Mononuclear cell (primary cell): ENCODE measurements around the gene FOXC1. TPM values are rescaled to one million over a fixed set of nuclear protein-coding genes. Genes with fewer than 3 reads are reported as not detected.

Experiments
- H3K27me3 ChIP-seq: 2 replicates; pipeline ENCODE4 v1.6.0; 2011; ENCODE audit warnings: low read length, control low read depth; ENCODE audit not compliant: insufficient read depth
- H3K4me1 ChIP-seq: 2 replicates; pipeline ENCODE4 v1.5.1; 2011; ENCODE audit warnings: mild to moderate bottlenecking, low read length, control low read depth; ENCODE audit not compliant: insufficient read depth
- H3K4me3 ChIP-seq: 2 replicates; pipeline ENCODE4 v1.5.1; 2011; ENCODE audit warnings: mild to moderate bottlenecking, low read length, moderate library complexity
- H3K9me3 ChIP-seq: 2 replicates; pipeline ENCODE4 v1.5.1; 2011; ENCODE audit warnings: low read depth, mild to moderate bottlenecking, control low read depth, low read length
- total RNA-seq: library from RNA; depleted of rRNA; stranded (reverse); fragments of >200 nt; gene quantifications from one replicate; pipeline ENCODE4 v1.2.3, GENCODE V29; 2012

The FOXC1 gene
- total RNA-seq, 1 donor: 0.10 TPM

DNA sequence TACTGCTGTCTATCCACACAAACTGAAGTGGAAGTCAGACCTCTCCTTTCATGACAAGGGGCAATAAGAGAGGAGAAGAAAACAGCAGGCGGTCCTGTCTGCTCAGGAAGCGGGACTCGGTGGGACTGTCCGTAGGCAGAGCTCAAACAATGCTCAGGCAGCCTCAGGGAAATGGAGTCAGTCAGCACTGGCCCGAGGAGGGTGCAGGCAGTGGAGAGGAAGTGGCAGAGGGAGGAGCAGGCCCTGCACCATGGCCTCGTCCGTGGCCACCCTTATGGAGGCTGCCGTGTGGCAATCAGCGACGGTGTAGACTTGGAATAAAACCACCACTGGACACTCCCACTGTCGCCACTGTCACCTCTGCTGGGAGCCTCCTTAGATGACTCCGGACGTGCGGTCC lies 19.6 kb downstream of the FOXC1 start:
- H3K4me3 ChIP-seq: no peak overlapping the region
- peaks cover 44% of the 10 kb centered on the region for H3K27me3 ChIP-seq
- no peaks in the 10 kb centered on the region for H3K9me3 ChIP-seq
- peaks cover 17% of the 10 kb centered on the region for H3K4me1 ChIP-seq

DNA sequence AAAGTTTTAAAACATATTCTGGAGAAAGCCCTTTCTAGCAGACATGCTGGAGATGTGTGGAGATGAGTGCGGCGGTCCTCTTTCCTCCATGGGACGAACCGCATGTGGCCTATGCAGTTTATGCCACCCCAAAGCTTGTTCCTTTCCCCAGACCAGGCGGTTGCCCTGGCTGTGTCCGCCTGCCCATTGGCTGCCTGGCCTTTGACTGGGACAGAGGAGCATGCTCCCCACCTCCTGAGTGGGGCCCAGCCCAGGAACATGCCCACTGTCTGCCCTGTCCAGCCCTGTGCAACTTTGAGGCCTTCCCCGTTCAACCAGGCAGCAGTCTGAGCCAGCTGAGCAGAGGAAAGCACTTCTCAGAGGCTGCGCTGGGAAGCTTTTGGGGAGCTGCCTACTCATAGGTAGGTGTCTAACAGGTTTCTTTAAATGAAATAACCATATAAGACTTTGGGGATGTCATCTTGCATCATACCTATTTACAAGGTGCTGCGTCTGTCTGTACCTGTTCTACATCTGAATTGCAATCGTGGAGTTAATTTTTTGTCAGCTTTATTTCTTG lies 20.6 kb downstream of the FOXC1 start:
- Histone ChIP-seq H3K4me3 (no peak overlapping the region), H3K9me3 (no peaks in the 10 kb centered on the region), H3K4me1 (peaks cover 7% of the 10 kb centered on the region), H3K27me3 (peaks cover 35% of the 10 kb centered on the region)

DNA sequence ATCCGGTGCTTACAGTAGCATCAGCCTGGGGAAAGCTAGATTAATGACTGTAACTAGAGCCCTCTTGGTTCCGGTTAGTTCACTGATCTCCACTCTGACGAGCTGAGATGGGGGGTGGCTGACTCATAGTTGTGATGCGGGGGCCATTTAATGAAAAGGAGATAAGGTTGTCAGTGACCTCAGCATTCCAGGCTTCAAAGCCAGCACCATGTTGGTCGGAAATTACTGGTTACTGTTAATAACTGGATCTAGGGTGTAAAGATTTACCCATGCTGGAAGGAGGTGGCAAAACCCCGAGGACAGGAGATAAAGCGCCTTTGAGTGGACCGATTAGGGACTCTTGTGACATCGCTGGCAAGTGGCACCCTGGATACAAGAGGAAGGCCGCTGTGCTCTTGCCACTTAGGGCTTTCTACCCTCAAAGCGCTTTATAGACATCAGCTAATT lies 21.1 kb downstream of the FOXC1 start:
- no peaks in the 10 kb centered on the region for H3K9me3 ChIP-seq
- no peak overlapping the region for H3K4me3 ChIP-seq
- peaks cover 30% of the 10 kb centered on the region for H3K27me3 ChIP-seq
- H3K4me1 ChIP-seq: peaks cover 2% of the 10 kb centered on the region

DNA sequence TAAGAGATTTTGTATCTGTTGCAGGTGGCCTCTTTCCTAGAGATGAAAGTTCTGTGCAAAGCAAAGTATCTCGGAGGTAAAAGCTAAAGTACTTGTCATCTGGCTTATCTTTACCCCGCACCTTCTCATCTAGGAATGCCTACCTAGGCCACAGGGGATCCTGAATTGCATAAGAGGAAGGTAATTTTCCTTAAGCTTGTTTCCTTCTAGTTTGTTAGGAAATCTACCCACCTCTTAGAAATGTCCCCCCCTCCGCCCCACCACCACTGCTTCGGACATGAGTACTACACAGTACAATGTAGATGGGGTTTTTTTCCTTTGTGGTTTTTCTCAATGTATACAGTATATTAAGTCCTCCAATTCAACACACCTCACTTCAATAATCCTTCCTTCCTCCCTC lies 21.5 kb downstream of the FOXC1 start:
- Histone ChIP-seq H3K4me3 (no peak overlapping the region), H3K9me3 (no peaks in the 10 kb centered on the region), H3K27me3 (peaks cover 25% of the 10 kb centered on the region), H3K4me1 (no peaks in the 10 kb centered on the region)

DNA sequence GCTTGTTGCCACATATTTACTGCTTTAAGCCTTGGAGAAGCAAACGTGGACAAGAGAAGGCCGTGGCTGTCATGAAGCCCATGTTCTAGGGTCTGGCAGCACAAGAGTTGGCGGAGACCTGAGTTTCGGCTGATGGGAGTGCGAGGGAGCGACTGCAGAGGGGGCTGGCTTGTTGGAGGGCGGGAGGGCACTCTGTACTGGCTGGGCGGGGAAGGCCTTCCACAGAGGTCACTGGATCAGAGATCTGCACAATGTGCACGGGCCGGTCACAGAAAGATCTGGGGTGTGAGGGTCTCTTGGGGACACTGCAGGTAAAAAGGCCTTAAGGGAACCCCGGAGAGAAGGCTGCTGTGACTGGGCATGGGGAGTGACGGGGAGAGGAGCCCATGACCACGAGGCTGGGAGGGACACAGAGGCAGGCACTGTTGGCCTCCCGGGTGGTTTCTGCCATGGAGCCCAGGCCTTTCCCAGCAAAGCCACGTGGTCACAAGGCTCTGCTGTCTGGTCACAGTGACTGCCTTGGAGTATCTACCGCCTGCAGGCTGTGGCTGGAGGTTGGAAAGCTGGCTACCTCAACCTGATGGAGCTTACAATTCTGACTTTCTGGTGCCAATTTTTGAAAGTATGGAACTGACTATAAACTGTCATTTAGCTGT lies 23.8 kb downstream of the FOXC1 start:
- Histone ChIP-seq H3K27me3 (peaks cover 4% of the 10 kb centered on the region), H3K9me3 (no peaks in the 10 kb centered on the region), H3K4me3 (no peak overlapping the region), H3K4me1 (no peaks in the 10 kb centered on the region)

DNA sequence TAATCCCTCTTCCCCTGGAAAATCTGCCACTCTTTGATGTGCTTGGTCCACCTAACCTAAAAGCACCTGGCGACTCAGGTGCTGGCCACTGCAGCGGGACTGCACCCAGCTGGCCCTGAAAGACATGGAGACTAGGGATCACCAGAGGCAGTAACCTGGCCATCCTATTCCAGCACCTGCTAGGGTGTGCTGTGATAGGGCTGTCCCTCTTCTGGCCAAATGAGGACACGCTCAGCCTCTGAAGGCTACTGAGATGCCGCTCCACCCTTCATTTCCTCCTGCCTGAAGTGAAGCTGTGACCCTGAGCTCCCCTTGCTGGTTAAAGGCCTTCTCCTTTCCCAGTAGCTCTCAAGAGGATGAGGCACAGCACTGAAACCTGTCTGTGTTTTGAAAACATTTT lies 24.4 kb downstream of the FOXC1 start:
- Histone ChIP-seq H3K9me3 (no peaks in the 10 kb centered on the region), H3K4me1 (no peaks in the 10 kb centered on the region), H3K4me3 (no peak overlapping the region), H3K27me3 (no peaks in the 10 kb centered on the region)

DNA sequence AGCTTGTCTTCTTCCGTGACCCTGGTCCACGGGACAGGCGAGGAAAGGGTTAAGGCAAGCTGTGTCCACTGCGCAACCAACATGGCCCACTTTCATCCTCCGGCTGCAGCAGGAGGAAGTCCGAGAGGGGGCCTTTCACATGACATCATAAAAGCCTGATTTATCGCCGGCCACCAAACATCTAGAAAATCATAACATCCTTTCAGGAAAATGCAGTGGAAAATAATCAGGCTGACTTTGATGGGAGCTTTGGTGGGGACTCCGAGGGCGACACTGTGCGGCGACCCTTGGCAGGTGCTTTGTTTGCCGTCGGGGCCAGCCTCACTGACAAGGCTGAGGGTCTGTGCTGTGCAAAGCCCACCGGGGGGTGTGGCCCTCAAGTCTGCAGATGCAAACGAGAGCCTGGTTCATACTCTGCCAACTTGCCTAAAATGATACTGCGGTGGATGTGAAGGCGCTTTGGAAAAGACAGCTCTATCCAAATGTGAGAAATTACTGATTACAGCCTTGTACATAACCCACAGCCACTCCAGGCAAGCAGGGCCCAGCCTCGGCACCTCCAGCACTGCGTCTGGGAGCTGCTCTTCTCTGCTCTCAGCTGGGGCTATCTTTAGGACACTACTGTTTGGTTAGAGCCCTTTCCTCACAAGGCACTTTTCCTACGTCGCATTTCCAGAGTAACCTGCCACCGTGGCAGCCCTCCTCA lies 25.7 kb downstream of the FOXC1 start:
- no peaks in the 10 kb centered on the region for H3K27me3 ChIP-seq
- H3K9me3 ChIP-seq: no peaks in the 10 kb centered on the region
- no peak overlapping the region for H3K4me3 ChIP-seq
- no peaks in the 10 kb centered on the region for H3K4me1 ChIP-seq

DNA sequence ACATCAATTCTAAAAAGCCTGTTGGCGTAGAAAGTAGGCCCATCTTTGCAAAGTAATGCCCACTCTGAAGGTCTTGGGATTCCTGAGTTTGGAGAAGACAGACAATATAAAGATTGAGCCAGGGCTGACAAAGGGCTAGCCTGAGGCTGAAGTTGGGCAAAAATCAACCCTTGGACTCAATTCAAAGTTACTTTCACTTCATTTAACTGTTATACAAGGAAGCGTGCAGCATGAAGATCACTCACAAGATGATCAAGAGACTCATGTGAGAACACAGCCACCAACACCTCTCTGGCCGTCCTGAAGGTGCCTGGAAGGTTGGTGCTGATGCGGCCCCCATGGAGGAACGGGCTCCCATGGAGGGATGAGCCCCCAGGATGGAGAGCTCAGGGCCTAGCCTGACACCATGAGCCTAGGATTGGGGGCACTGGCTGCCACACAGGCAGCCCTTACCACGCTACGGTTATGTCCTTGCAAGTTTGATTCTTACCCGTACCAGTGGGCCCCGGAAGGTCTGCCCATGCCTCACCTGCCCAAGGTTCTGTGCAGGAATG lies 26.6 kb downstream of the FOXC1 start:
- Histone ChIP-seq H3K27me3 (no peaks in the 10 kb centered on the region), H3K4me3 (no peak overlapping the region), H3K9me3 (no peaks in the 10 kb centered on the region), H3K4me1 (no peaks in the 10 kb centered on the region)

DNA sequence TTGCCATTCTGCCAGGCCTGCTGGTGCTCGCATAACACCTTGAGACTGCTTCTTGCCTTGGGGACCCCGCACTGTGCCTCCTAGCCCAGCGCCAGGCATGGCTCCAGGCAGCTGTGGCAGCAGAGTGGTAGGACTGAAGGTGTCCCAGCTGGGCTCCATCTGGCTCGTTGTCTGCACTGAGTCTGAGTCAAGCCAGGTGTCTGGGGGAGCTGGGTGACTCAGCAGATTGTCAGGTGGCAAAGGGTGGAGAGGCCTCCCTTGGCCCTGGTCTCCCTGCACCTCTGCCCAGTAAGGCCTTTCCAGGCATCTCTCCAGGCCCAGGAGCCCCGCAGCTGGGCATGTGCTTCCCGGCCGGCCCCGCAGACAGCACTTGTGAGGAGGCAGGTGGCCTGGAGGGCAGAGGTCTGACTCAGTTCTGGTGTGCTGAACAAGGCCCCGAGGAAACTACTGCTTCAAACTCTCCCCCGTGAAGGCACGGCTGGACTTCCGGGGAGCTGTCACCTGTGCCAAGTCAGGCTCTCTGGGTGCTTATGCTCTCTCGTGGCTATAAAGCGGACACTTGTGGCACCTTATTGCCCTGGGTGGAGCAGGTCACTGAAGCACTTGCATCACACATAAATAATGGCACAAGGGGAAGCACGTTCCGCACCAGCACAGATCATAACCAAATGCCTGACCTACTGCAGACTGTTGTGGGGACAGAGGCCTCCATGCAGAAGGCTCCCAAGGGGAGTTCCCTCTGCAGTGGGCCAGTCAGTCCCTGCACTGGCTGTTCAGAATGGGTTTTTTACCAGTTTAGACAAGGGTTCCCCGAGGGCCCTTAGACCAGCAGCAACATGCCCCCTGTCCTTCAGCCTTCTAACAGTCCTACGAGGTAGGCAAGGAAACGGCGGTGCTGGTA lies 27.5 kb downstream of the FOXC1 start:
- Histone ChIP-seq H3K4me3 (no peak overlapping the region), H3K27me3 (no peaks in the 10 kb centered on the region), H3K9me3 (no peaks in the 10 kb centered on the region), H3K4me1 (no peaks in the 10 kb centered on the region)

DNA sequence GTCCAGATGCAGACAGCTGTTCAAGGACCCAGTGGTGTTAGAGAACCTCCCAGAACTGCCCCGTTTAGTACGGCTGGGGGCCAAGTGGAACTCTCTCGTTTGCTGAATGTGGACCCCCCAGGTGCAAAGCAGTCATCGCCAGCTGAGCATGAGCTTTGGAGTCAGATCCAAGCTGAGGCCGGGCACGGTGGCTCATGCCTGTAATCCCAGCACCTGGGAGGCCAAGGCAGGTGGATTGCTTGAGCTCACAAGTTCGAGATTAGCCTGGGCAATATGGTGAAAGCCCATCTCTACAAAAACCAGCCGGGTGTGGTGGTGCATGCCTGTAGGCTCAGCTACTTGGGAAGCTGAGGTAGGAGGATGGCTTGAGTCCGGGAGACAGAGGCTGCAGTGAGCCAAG lies 29.7 kb downstream of the FOXC1 start:
- peaks cover under 1% of the 10 kb centered on the region for H3K4me1 ChIP-seq
- H3K9me3 ChIP-seq: no peaks in the 10 kb centered on the region
- no peaks in the 10 kb centered on the region for H3K27me3 ChIP-seq
- no peak overlapping the region for H3K4me3 ChIP-seq

DNA sequence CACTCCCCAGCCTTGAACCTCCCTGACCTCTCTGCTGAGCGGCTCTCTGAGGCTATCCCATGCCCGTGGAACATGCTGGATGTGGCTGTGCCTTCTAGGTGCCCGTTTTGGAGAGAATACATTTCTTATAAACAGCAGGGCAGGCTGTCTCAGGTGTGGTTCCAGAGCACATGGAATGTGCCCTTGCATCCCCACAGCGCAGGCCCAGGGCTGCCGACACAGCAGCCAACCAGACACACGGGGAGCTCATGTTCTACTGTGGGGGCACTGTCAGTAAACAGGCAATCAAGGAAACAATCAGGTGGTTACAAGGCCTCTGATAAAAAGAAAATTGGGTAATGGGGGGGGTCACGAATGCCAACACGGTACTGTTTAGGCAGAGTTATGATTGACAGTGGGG lies 30.8 kb downstream of the FOXC1 start:
- no peak overlapping the region for H3K4me3 ChIP-seq
- no peaks in the 10 kb centered on the region for H3K27me3 ChIP-seq
- H3K4me1 ChIP-seq: peaks cover 3% of the 10 kb centered on the region
- no peaks in the 10 kb centered on the region for H3K9me3 ChIP-seq

DNA sequence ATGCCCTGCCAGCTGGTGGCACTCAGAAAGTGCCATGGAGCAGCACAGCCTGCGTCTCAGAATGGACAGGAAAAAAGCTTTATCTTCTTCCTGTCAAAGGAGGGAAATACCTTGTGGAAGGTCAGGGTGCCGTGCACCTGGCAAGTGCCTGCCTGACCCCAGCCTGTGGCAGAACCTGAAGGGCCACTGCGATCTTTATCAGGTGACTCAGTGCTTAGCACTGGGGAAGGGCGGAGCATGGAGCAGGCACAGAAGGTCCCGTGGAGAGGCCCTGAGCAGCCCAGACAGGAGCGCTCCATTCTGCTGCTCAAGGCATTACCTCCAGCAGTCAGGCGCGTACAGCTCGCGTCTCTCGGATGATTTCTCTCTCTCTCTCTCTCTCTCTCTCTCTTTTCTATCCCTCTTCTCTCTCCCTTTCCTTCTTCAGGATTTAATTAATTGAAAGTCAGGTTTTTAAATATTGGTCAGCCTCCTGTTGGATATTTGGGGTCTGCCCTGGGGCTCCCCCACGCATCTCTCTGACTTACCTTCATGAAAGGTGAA lies 31.7 kb downstream of the FOXC1 start:
- Histone ChIP-seq H3K4me1 (peaks cover 3% of the 10 kb centered on the region), H3K9me3 (no peaks in the 10 kb centered on the region), H3K27me3 (no peaks in the 10 kb centered on the region), H3K4me3 (no peak overlapping the region)

DNA sequence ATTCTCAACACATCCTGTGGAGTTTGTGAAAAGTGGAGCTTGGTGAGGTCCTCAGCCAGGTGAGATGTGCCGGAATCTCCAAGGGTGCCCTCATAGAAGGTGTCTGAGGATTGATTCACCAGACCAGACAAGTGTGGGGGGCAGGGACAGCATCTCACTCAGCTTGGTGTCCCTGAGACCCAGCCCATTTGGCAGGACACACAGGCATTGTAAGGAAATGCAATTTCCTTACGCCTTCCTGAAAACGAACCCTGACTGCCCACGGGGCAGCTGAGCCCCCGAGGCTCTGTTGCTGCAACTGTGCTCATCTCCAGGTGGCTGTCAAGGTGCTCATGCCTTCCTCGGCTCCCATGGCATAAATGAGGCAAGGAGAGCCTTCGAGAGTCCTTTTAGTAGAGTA lies 33.4 kb downstream of the FOXC1 start:
- Histone ChIP-seq H3K27me3 (no peaks in the 10 kb centered on the region), H3K4me1 (peaks cover 3% of the 10 kb centered on the region), H3K4me3 (no peak overlapping the region), H3K9me3 (no peaks in the 10 kb centered on the region)

DNA sequence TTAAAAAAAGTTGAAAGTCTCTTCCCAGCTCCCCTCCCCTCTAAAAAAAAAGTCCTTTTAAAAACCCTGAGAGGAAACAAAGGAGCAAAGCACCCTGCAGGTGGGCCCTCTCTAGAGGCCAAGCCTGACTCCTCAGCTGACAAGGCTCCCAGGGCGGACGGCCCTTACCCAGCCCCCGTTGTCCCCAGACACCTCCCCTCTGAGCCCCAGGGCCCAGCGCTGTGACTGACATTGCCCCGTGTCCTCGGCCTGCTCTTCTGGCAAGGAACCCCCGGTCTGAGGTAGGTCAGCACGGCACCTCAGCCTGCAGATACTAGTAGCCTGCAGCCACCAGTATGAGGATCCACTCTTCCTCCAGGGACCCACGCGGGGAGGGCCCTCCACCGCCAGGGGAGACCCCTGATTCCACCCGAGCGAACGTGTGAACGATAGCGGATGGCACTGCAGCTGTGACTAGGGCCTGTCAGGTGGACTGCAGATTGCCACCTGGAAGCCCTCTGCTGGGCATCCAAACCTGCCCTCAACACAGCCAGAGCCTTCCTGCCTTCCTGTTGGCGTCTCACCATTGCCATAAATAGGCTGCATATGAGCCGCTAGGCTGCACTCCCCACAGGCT lies 34.2 kb downstream of the FOXC1 start:
- no peaks in the 10 kb centered on the region for H3K27me3 ChIP-seq
- no peaks in the 10 kb centered on the region for H3K9me3 ChIP-seq
- H3K4me3 ChIP-seq: no peak overlapping the region
- peaks cover 3% of the 10 kb centered on the region for H3K4me1 ChIP-seq
